ENCODE measurements around the gene METTL4. TPM values are rescaled to one million over a fixed set of nuclear protein-coding genes. Genes with fewer than 3 reads are reported as not detected.
A peak's percentile ranks its signal among the peaks of the same experiment; 100 is the strongest.

The METTL4 gene
- total RNA-seq, 1 donor from 2014 or later: 11.1 TPM

- ATAC-seq: no peak
- Histone ChIP-seq H3K36me3 (no peaks in the 10 kb centered on the region), H3K27me3 (no peaks in the 10 kb centered on the region), H3K9me3 (no peaks in the 10 kb centered on the region), H3K4me1 (no peaks in the 10 kb centered on the region), H3K27ac (no peak overlapping the region), H3K4me3 (no peak overlapping the region)
- no peak for DNase-seq
- intact Hi-C loops (cut with DNase I): no loop called here
- no peak for TF ChIP-seq CTCF (IDR thresholded peaks at IDR 0.05)
These were observed 33.1 kb downstream of the METTL4 start for GRCh38 chr18:2538236-2538635.

- H3K27ac ChIP-seq: no peak overlapping the region
- intact Hi-C loops (cut with DNase I): no loop called here
These were observed 34.0 kb downstream of the METTL4 start for GRCh38 chr18:2537296-2537695.

GRCh38 chr18:2536493-2536892, 34.8 kb downstream of the METTL4 start:
- H3K9me3 ChIP-seq: no peaks in the 10 kb centered on the region
- no peaks in the 10 kb centered on the region for H3K27me3 ChIP-seq
- H3K4me1 ChIP-seq: no peaks in the 10 kb centered on the region
- no peaks in the 10 kb centered on the region for H3K36me3 ChIP-seq
- no peak for TF ChIP-seq CTCF (IDR thresholded peaks at IDR 0.05)
- ATAC-seq (peak; percentile 51), DNase-seq (no peak)
- intact Hi-C loops (cut with DNase I): no loop called here
- no peak overlapping the region for H3K4me3 ChIP-seq
- H3K27ac ChIP-seq: no peak overlapping the region

More at GRCh38 chr18:2537296-2537695, 34.0 kb downstream of the METTL4 start:
- Histone ChIP-seq H3K4me3 (no peak overlapping the region), H3K4me1 (no peaks in the 10 kb centered on the region), H3K27me3 (no peaks in the 10 kb centered on the region), H3K36me3 (no peaks in the 10 kb centered on the region), H3K9me3 (no peaks in the 10 kb centered on the region)
- TF ChIP-seq CTCF (IDR thresholded peaks at IDR 0.05): no peak
- DNase-seq (no peak), ATAC-seq (no peak)

- Histone ChIP-seq H3K9me3 (no peaks in the 10 kb centered on the region), H3K4me1 (no peaks in the 10 kb centered on the region), H3K27ac (no peak overlapping the region), H3K27me3 (no peaks in the 10 kb centered on the region), H3K4me3 (no peak overlapping the region), H3K36me3 (no peaks in the 10 kb centered on the region)
- no peak for ATAC-seq
- DNase-seq: no peak
- intact Hi-C loops (cut with DNase I): no loop called here
- no peak for TF ChIP-seq CTCF (IDR thresholded peaks at IDR 0.05)
These were observed 35.2 kb downstream of the METTL4 start for GRCh38 chr18:2536063-2536462.

DNA sequence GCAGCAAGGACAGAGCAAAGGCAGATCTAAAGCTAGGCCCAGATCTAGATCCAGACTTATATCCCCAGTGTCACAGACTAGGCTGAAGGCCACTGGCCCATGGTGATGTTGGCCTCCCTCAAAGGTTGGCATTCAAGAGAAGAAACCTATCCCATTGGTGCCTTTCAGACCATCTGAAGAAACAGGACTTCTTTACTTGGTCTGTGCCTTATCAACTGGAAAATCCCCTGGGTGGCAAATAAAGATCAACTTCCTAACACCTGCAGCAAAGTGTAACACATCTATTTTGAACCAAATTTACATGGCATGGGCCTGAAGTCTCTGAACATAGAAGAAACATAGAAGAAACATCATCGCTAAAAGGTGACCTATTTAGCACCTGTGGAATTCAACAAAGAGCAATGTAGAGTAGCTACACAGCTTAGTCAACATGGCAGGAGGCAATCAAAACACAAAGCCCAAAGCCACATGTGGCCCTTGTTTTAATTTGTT, 35.8 kb downstream of the METTL4 start:
- TF ChIP-seq CTCF (IDR thresholded peaks at IDR 0.05): no peak
- DNase-seq: no peak
- Histone ChIP-seq H3K4me3 (no peak overlapping the region), H3K36me3 (no peaks in the 10 kb centered on the region), H3K27me3 (no peaks in the 10 kb centered on the region), H3K9me3 (no peaks in the 10 kb centered on the region), H3K4me1 (no peaks in the 10 kb centered on the region), H3K27ac (no peak overlapping the region)
- ATAC-seq: no peak
- intact Hi-C loops (cut with DNase I): no loop called here

DNA sequence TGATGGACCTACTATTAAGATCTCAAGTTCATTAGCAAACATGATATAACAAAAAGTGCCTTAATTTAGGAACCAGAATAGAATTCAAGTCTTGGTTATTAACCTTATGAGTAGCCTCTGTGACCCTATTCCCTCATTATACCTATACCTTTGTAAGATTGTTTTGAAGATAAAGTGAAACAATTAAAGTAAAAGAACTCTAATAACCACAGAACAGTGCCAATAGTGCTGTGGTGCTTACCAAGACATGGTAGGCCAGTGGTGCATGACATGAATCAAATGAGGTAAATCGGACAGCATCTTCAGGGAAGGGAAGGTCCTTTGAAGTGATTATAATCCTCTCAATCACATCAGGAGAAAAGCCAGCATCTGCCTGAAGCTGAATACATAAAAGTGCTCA, 36.4 kb downstream of the METTL4 start:
- DNase-seq (no peak), ATAC-seq (no peak)
- Histone ChIP-seq H3K36me3 (no peaks in the 10 kb centered on the region), H3K4me1 (no peaks in the 10 kb centered on the region), H3K27me3 (no peaks in the 10 kb centered on the region), H3K27ac (no peak overlapping the region), H3K4me3 (no peak overlapping the region), H3K9me3 (no peaks in the 10 kb centered on the region)
- intact Hi-C loops (cut with DNase I): no loop called here
- TF ChIP-seq CTCF (IDR thresholded peaks at IDR 0.05): no peak
